ENCODE data around the gene SPRR3.

GRCh38 chr1:152970495-152970894 is 31.1 kb upstream of the SPRR3 start, which contains the start of gene SPRR4:
- no peak for TF ChIP-seq EZH2 (IDR thresholded peaks at IDR 0.05; ENCODE audit: low read depth)
- TF ChIP-seq CTCF (conservative IDR thresholded peaks at IDR 0.05), result no peak

Data from PC-9 (cell line).